Central memory CD4-positive, alpha-beta T cell (primary cell): ENCODE results near the gene GNA14.
"Not testable (repeated sequence)": the region's sequence is repeated elsewhere in the genome, so short reads cannot be mapped to it uniquely, and the experiment has no call there.

ENCODE experiments used
- DNase-seq: peaks from one replicate; pipeline ENCODE4 v3.0.0; 2022
- total RNA-seq, 3 experiments: gene quantifications; one replicate each; lab custom pipeline; 2026; lab: John Stamatoyannopoulos, UW

Gene GNA14
- 0 reads per million in 3 experiments for total RNA-seq

GRCh38 chr9:77648234-77649108, at the start of gene GNA14:
Gene GNA14, minus strand, starts transcription at chr9:77648322. Its CDS starts 529 bp downstream, at chr9:77647793.
- no peak for DNase-seq

GRCh38 chr9:77697238-77697984, 49.3 kb upstream of the GNA14 start:
- no peak for DNase-seq

GRCh38 chr9:77690723-77691122, 42.6 kb upstream of the GNA14 start:
- DNase-seq = not testable (repeated sequence)

- DNase-seq = not testable (repeated sequence)
These were observed 42.0 kb upstream of the GNA14 start for GRCh38 chr9:77690119-77690518.

- DNase-seq = not testable (repeated sequence)
These were observed 39.6 kb upstream of the GNA14 start for GRCh38 chr9:77687737-77688136.

- DNase-seq = no peak
These were observed 32.5 kb upstream of the GNA14 start for GRCh38 chr9:77680581-77680980.

- no peak for DNase-seq
These were observed 31.7 kb upstream of the GNA14 start for GRCh38 chr9:77679661-77680368.

- no peak for DNase-seq
These were observed 31.0 kb upstream of the GNA14 start for GRCh38 chr9:77679088-77679487.

- DNase-seq = no peak
These were observed 29.9 kb upstream of the GNA14 start for GRCh38 chr9:77677957-77678535.

GRCh38 chr9:77677397-77677796, 29.3 kb upstream of the GNA14 start:
- DNase-seq = no peak

GRCh38 chr9:77673941-77674791, 26.0 kb upstream of the GNA14 start:
- no peak for DNase-seq

GRCh38 chr9:77672183-77672582, 24.1 kb upstream of the GNA14 start:
- no peak for DNase-seq

- DNase-seq = no peak
These were observed 19.0 kb upstream of the GNA14 start for GRCh38 chr9:77667151-77667550.

- DNase-seq = no peak
These were observed 15.6 kb upstream of the GNA14 start for GRCh38 chr9:77663754-77664153.

GRCh38 chr9:77661566-77662085, 13.5 kb upstream of the GNA14 start:
- DNase-seq = no peak

- no peak for DNase-seq
These were observed 11.8 kb upstream of the GNA14 start for GRCh38 chr9:77659926-77660325.

- DNase-seq = no peak
These were observed 3.1 kb upstream of the GNA14 start for GRCh38 chr9:77651203-77651602.

- no peak for DNase-seq
These were observed 1.1 kb upstream of the GNA14 start for GRCh38 chr9:77649109-77649812.

- no peak for DNase-seq
These were observed 572 bp downstream of the GNA14 start for GRCh38 chr9:77647267-77648233.

- no peak for DNase-seq
These were observed 4.3 kb downstream of the GNA14 start for GRCh38 chr9:77643871-77644270.
